ENCODE results near the gene AGTRAP. TPM values are rescaled to one million over a fixed set of nuclear protein-coding genes. Genes with fewer than 3 reads are reported as not detected.

Gene AGTRAP
- total RNA-seq, 2 experiments from 2014 or later: 21.3 to 21.8 TPM

GRCh38 chr1:11711490-11711889 lies 24.4 kb upstream of the AGTRAP start:
- no peak for TF ChIP-seq CTCF (IDR thresholded peaks at IDR 0.05)
- Histone ChIP-seq H3K4me3 (ENCODE audit: low read length) (no peak overlapping the region), H3K4me1 (ENCODE audit: insufficient read depth, low read length) (no peaks in the 10 kb centered on the region), H3K27me3 (ENCODE audit: control insufficient read depth in 1 of 2, insufficient read depth in 2 of 2, low read length in 2 of 2) (peaks cover 0 to 3% of the 10 kb centered on the region in 2 experiments), H3K27ac (ENCODE audit: low read depth in 1 of 2, low read length in 2 of 2) (no peak overlapping the region), H3K36me3 (ENCODE audit: insufficient read depth, low read length) (no peaks in the 10 kb centered on the region), H3K9me3 (ENCODE audit: control insufficient read depth in 1 of 2, insufficient read depth in 1 of 2, low read length in 2 of 2) (no peaks in the 10 kb centered on the region)
- ATAC-seq (ENCODE audit: poor library complexity): no peak
- CTCF ChIA-PET: interaction anchor here (1.1 to 1.6 kb wide), 3 partner anchors 11 to 61 kb away, joined by 3 to 8 read pairs (median 7); partner anchors contain the start of gene FBXO6
- Mint-ChIP-seq H3K4me3 (no peak overlapping the region), H3K9me3 (no peaks in the 10 kb centered on the region), H3K4me1 (ENCODE audit: low read depth) (no peaks in the 10 kb centered on the region), H3K36me3 (ENCODE audit: low read depth) (no peaks in the 10 kb centered on the region), H3K27me3 (peaks cover 5% of the 10 kb centered on the region), H3K27ac (no peak overlapping the region)
- intact Hi-C loops (cut with DNase I, micrococcal nuclease): no loop called here
- DNase-seq: no peak
- POLR2A ChIA-PET: interaction anchor here (1.0 kb wide), 1 partner anchor 47 kb away, joined by 3 read pairs; no protein-coding TSS in a partner anchor

- Histone ChIP-seq H3K36me3 (ENCODE audit: insufficient read depth, low read length) (no peaks in the 10 kb centered on the region), H3K4me3 (ENCODE audit: low read length) (no peak overlapping the region), H3K27ac (ENCODE audit: low read depth in 1 of 2, low read length in 2 of 2) (no peak overlapping the region), H3K4me1 (ENCODE audit: insufficient read depth, low read length) (no peaks in the 10 kb centered on the region), H3K9me3 (ENCODE audit: control insufficient read depth in 1 of 2, insufficient read depth in 1 of 2, low read length in 2 of 2) (no peaks in the 10 kb centered on the region), H3K27me3 (ENCODE audit: control insufficient read depth in 1 of 2, insufficient read depth in 2 of 2, low read length in 2 of 2) (peaks cover 0 to 3% of the 10 kb centered on the region in 2 experiments)
- DNase-seq: no peak
- Mint-ChIP-seq H3K27ac (no peak overlapping the region), H3K4me1 (ENCODE audit: low read depth) (no peaks in the 10 kb centered on the region), H3K27me3 (peaks cover 5% of the 10 kb centered on the region), H3K36me3 (ENCODE audit: low read depth) (no peaks in the 10 kb centered on the region), H3K9me3 (no peaks in the 10 kb centered on the region), H3K4me3 (no peak overlapping the region)
- intact Hi-C loops (cut with DNase I, micrococcal nuclease): no loop called here
- no peak for TF ChIP-seq CTCF (IDR thresholded peaks at IDR 0.05)
- ChIA-PET CTCF (no interaction called here), POLR2A (no interaction called here)
- no peak for ATAC-seq (ENCODE audit: poor library complexity)
Measured at GRCh38 chr1:11712285-11712684, 23.7 kb upstream of the AGTRAP start.

- H3K27ac Mint-ChIP-seq: no peak overlapping the region
Measured at GRCh38 chr1:11713095-11713494, 22.8 kb upstream of the AGTRAP start.

More at GRCh38 chr1:11713095-11713494, 22.8 kb upstream of the AGTRAP start:
- no peaks in the 10 kb centered on the region for H3K36me3 Mint-ChIP-seq (ENCODE audit: low read depth)
- no peak for ATAC-seq (ENCODE audit: poor library complexity)
- DNase-seq: no peak
- ChIA-PET POLR2A (no interaction called here), CTCF (no interaction called here)
- Histone ChIP-seq H3K9me3 (ENCODE audit: control insufficient read depth in 1 of 2, insufficient read depth in 1 of 2, low read length in 2 of 2) (no peaks in the 10 kb centered on the region), H3K4me3 (ENCODE audit: low read length) (no peak overlapping the region), H3K27ac (ENCODE audit: low read depth in 1 of 2, low read length in 2 of 2) (no peak overlapping the region), H3K36me3 (ENCODE audit: insufficient read depth, low read length) (no peaks in the 10 kb centered on the region), H3K27me3 (ENCODE audit: control insufficient read depth in 1 of 2, insufficient read depth in 2 of 2, low read length in 2 of 2) (peaks cover 0 to 3% of the 10 kb centered on the region in 2 experiments), H3K4me1 (ENCODE audit: insufficient read depth, low read length) (no peaks in the 10 kb centered on the region)
- intact Hi-C loops (cut with DNase I, micrococcal nuclease): no loop called here
- H3K27me3 Mint-ChIP-seq: peaks cover 5% of the 10 kb centered on the region
- H3K9me3 Mint-ChIP-seq: no peaks in the 10 kb centered on the region
- no peak for TF ChIP-seq CTCF (IDR thresholded peaks at IDR 0.05)
- no peak overlapping the region for H3K4me3 Mint-ChIP-seq
- no peaks in the 10 kb centered on the region for H3K4me1 Mint-ChIP-seq (ENCODE audit: low read depth)

Measured in CD4-positive, alpha-beta T cell (primary cell).